A172 (cell line): ENCODE results near the gene COL5A1. TPM values are rescaled to one million over a fixed set of nuclear protein-coding genes. Genes with fewer than 3 reads are reported as not detected.

Source experiments
- DNase-seq: peaks from one replicate; pipeline ENCODE4 v3.0.0-alpha.2; 2015; ENCODE audit warnings: low spot score
- total RNA-seq: library from RNA; depleted of rRNA; stranded (reverse); fragments of >200 nt; shearing (Covaris generic); gene quantifications from 2 replicates; pipeline ENCODE4 v1.2.3, GENCODE V29; 2014

Gene COL5A1
- total RNA-seq, 1 experiment from 2014 or later: 185 TPM

DNA sequence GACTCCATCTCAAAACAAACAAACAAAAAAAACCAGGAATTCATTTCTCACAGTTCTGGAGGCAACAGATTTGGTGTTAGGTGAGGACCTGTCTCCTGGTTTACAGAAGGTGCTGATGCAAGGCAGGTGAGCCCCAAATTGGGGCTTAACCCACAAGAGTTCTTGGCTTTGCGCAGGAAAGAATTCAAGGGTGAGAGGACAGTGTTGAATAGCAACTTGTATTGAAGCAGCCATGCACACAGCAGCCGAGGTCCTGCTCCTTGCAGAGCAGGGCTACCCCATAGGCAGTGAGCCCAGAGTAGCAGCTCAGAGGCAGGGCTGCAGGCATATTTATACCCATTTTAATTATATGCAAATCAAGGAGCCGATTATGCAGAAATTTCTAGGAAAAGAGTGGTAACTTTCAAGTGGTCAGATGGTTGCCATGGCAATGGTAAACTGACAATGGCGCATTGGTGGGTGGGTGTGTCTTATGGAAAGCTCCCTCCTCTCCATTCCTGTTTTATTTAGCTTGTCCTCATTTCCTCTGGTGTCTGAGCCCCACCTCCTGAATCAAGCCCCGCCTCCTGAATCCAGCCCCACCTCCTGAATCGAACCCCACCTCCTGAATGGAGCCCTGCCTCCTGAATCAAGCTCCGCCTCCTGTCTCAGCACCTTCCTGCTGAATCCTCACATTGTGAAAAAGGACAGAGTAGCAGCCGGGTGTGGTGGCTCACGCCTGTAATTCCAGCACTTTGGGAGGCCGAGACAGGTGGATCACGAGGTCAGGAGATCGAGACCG, 34.5 kb upstream of the COL5A1 start:
- peak; percentile 55 for DNase-seq

DNA sequence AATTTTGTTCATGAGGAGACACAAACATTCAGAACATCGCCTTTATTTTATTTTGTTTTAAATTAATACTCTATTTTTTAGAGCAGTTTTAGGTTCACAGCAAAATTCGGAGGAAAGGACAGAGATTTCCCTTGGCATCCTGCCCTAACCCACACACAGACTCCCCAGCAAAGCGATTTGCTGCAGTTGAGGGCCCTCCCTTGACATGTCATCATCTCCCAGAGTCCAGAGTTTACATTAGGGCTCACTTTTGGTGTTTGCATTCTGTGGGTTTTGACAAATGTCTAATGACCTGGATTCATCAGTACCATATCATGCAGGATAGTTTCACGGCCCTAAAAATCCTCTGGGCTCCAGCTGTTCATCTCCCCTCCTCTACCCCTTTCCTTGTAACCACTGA, 33.6 kb upstream of the COL5A1 start:
- DNase-seq: no peak

GRCh38 chr9:134611046-134611445, 30.6 kb upstream of the COL5A1 start:
- DNase-seq: no peak

DNA sequence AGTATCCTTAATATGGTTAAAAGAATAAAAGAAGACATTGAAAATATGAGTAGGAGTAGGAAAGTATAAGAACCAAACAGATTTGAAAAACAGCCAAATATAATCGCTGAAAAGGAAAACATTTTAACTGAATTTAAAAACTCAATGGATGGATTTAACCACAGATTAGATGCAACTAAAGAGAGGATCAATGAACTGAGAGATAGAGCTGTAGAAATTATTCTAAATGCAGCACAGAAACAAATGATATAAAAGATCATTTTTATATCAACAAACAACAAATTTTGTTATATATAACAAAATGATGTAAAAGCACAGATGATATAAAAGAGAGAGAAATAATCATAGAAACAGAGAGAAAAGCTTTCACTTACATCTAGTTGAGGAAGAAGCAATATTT, 29.3 kb upstream of the COL5A1 start:
- DNase-seq: no peak

DNA sequence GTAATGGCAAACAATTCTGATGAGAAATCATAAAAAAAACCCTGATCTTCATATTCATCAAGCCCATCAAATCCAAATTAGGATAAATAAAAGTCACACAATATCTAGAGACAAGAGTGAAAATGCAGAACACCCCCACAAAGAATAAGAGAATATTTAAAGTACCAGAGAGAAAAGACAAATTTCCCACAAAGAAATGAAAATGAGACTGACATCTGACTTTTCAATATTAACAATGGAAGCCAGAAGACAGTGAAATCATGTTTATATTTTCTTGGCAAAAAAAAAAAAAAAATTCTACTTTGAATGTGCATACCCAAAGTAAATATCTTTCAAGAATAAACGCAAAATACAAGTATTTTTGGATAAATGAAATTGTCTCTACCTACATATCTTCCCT, 28.9 kb upstream of the COL5A1 start:
- DNase-seq: no peak

- DNase-seq: no peak
Measured at GRCh38 chr9:134614256-134614655, 27.3 kb upstream of the COL5A1 start.

- DNase-seq: no peak
Measured at GRCh38 chr9:134616341-134616740, 25.3 kb upstream of the COL5A1 start.

- no peak for DNase-seq
Measured at GRCh38 chr9:134617246-134617645, 24.4 kb upstream of the COL5A1 start.

GRCh38 chr9:134617836-134618162, 23.8 kb upstream of the COL5A1 start:
- no peak for DNase-seq

- no peak for DNase-seq
Measured at GRCh38 chr9:134618163-134618832, 23.3 kb upstream of the COL5A1 start.

GRCh38 chr9:134618833-134619447, 22.7 kb upstream of the COL5A1 start:
- no peak for DNase-seq

- DNase-seq: no peak
Measured at GRCh38 chr9:134619448-134619982, 22.1 kb upstream of the COL5A1 start.

- no peak for DNase-seq
Measured at GRCh38 chr9:134619983-134620661, 21.5 kb upstream of the COL5A1 start.

- DNase-seq: peak; percentile 82
Measured at GRCh38 chr9:134620751-134621557, 20.6 kb upstream of the COL5A1 start.

GRCh38 chr9:134621558-134622110, 20.0 kb upstream of the COL5A1 start:
- no peak for DNase-seq

DNA sequence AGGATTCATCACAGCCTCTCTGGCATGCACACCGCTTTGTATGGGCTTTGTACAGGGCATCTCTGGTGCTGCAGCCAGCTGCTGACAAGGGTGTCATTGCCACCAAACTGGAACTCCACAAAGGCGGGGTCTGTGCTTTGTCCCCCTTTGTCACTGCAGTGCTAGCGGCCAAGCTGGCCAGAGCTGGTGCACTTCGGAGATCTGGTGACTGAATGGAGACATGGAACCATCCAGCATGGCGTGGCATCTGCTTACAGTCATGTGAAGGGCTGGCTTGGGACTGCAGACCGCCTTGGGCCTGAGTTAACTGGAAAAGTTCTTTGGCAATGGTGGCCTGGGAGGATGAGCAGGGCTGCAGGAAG, 18.7 kb upstream of the COL5A1 start:
- no peak for DNase-seq

DNA sequence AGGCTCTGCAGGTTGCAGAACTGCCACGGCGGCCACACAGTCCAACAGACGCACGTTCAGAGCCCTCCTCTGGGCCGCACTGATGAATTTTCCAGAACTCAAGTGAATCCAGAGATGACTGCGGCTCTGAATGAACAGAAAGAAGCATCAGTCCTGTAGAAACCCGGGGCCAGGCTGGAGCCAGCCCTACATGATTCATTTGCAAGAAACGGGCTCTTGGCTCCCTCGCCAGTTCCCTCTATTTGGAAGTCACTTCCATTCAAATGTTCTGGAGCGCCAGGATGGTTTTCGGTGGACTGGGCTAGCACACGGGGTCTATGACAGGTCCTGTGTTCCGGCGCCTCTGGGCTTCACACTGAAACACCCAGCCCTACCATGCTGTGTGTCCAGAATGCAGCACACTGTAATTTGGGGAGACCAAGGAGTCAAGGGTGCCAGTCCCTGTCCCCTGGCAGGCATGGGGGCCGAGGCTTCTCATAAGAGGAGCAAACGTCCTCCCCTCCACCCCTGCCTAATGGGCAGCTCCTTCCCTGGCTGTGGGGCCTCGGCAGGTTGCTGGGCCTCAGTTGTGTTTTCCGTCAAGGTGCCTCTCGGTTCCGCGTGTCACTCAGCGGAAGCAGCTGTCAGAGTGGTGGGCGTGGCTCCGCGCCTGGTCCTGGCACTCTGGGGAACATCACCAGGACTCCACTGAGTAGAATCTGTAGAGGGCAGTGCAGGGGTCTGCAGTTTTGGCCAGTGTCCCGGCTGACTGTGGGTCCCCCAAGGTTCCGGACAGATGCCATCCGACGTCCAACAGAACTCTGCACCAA, 18.1 kb upstream of the COL5A1 start:
- no peak for DNase-seq

DNA sequence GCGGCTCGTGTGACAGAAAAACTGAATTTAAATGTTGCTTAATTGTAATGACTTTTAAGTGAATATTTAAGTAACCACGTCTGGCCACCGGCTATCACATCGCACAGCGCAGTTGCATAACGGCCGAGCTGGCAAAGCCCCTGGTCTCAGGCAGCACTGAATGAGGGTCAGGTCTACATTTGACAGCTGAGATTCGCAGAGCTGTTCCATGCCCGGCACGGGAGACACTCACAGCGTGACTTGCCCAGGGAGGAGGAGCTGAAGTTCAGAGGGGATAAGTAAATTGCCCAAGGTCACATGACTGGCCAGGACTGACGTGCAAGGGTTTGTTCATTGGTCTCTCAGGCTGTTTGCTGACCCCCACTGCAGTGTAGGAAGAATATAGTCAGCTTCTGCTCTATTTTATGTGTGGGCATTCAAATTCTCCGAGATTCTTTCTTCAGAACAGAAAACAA, 17.4 kb upstream of the COL5A1 start:
- no peak for DNase-seq

DNA sequence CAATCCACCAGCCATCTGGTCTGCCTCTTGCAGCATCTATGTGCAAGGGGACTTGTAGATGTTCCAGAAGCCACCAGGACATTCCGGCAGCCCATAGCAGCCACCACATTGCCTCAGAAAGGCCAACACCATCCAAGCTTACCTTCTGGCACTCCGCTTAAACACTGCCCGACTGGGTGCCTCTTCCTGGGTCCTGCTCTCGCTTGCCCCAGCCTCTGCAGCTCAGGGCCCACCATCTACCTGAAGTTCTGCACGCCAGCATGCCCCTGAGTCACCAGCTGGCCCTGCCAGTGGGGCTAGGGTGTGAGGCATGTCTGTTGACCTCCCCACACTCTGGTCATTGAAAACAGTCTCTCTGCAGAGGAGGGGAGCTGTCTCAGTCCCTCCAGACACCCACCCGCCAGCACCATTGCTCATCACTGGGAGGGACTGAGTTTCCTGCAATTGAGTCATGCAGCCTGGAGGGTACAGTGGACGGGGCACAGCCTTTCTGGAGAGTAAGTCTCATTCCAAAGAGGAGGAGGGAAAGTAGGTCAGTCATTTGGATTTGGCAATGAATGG, 16.9 kb upstream of the COL5A1 start:
- peak; percentile 90 for DNase-seq
